ENCODE results near the gene STON1.
A peak's percentile ranks its signal among the peaks of the same experiment; 100 is the strongest.

STON1 gene

DNA sequence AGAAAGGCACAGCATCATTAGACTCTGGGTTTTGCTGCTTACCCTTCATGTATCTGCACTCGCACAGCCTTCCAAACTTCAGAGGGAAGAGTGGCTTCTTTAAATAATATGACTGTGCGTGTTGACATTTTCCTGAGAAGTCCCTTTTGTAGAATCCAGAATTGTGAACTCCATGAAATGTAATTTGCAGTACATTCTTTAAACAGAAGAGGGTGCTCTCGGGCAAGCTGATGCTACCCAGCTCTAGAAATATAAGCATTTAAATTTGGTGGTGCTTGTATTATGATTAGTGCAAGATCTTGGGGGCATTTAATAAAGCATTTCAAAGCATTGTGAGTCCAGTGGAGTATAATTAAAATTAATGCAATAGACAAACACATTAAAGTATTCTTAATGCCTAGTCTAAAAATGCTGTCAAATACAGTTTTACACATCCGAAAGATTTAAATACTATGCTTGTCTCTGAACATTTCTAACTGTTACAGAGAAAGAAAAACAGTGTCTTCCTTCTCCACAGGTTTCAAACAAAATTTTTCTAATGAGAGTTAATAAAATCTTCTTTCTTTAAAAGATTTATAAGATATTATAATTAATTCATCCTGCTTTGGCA, 70.4 kb downstream of the STON1 start:
- Histone ChIP-seq H3K27ac (replicated peaks; ENCODE audit: low read length) (no peak overlapping the region), H3K9ac (ENCODE audit: low read depth, low read length, poor library complexity) (no peak overlapping the region), H3K4me3 (ENCODE audit: low read length in 2 of 2) (no peak overlapping the region), H2BK120ac (ENCODE audit: low read depth, low read length) (no peak overlapping the region), H3K27me3 (ENCODE audit: control insufficient read depth in 3 of 3, insufficient read depth in 3 of 3, low read depth in 1 of 3, low read length in 3 of 3) (no peaks in the 10 kb centered on the region), H3K18ac (ENCODE audit: low read length) (no peak overlapping the region), H4K8ac (ENCODE audit: low read depth, low read length) (no peak overlapping the region), H3K4ac (ENCODE audit: low read length) (no peak overlapping the region), H3K4me2 (ENCODE audit: insufficient read depth, low read length, poor library complexity, severe bottlenecking) (no peak overlapping the region), H3K4me1 (ENCODE audit: control insufficient read depth in 2 of 2, insufficient read depth in 1 of 2, low read depth in 1 of 2, low read length in 2 of 2) (no peaks in the 10 kb centered on the region), H2BK12ac (ENCODE audit: low read length) (no peak overlapping the region), H2AK5ac (ENCODE audit: low read depth, low read length) (no peak overlapping the region), H3K36me3 (replicated peaks in 1 of 2; ENCODE audit: control insufficient read depth in 2 of 2, insufficient read depth in 2 of 2, low read length in 2 of 2) (peaks cover 0 to 15% of the 10 kb centered on the region in 2 donors), H3K79me1 (ENCODE audit: low read depth, low read length) (no peaks in the 10 kb centered on the region), H2BK5ac (ENCODE audit: low read length) (no peak overlapping the region), H2BK15ac (ENCODE audit: low read length) (no peak overlapping the region), H3K9me3 (replicated peaks in 1 of 2; ENCODE audit: control insufficient read depth in 2 of 2, insufficient read depth in 1 of 2, low read depth in 1 of 2, low read length in 2 of 2) (no peaks in the 10 kb centered on the region), H3K14ac (ENCODE audit: low read length) (no peak overlapping the region), H4K91ac (ENCODE audit: low read depth, low read length, poor library complexity) (no peak overlapping the region), H2AFZ (ENCODE audit: low read length) (no peak overlapping the region), H3K23ac (ENCODE audit: low read depth, low read length, poor library complexity) (no peak overlapping the region)
- DNase-seq (ENCODE audit: low spot score): peak; percentile 35
- no CpG with 5 or more reads among the region's 4 CpGs for WGBS, 2 donors (ENCODE audit: extremely low coverage in 2 of 2, insufficient read length in 2 of 2, insufficient replicate concordance in 1 of 2)

DNA sequence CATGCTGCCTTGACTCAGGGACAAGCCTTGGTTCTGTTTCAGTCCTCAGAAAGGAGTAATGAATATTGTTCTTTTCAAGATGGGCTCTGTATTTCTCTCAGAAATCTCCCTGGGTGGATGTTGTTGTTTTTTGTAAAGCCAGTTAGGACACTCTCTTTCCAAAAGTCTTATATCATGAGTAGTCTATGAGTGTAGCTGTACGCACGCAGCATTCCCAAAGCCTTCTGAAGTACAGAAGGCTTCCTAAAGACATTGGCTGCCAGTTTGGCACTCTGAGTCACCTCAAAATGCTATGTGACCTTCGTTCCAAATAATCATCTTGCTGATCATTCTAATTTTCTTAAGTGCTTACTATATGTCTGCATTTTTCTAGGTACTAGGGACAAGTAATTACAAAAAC, 71.0 kb downstream of the STON1 start:
- no peaks in the 10 kb centered on the region for H3K9me3 ChIP-seq (replicated peaks in 1 of 2; ENCODE audit: control insufficient read depth in 2 of 2, insufficient read depth in 1 of 2, low read depth in 1 of 2, low read length in 2 of 2)
- H3K4ac ChIP-seq (ENCODE audit: low read length): no peak overlapping the region
- H3K18ac ChIP-seq (ENCODE audit: low read length): no peak overlapping the region
- H3K79me1 ChIP-seq (ENCODE audit: low read depth, low read length): no peaks in the 10 kb centered on the region
- no peak overlapping the region for H3K9ac ChIP-seq (ENCODE audit: low read depth, low read length, poor library complexity)
- H3K36me3 ChIP-seq (replicated peaks in 1 of 2; ENCODE audit: control insufficient read depth in 2 of 2, insufficient read depth in 2 of 2, low read length in 2 of 2): peaks cover 0 to 9% of the 10 kb centered on the region in 2 donors
- H3K27ac ChIP-seq (replicated peaks; ENCODE audit: low read length): no peak overlapping the region
- H3K14ac ChIP-seq (ENCODE audit: low read length): no peak overlapping the region
- H2BK12ac ChIP-seq (ENCODE audit: low read length): no peak overlapping the region
- no peak overlapping the region for H2AK5ac ChIP-seq (ENCODE audit: low read depth, low read length)
- no peaks in the 10 kb centered on the region for H3K4me1 ChIP-seq (ENCODE audit: control insufficient read depth in 2 of 2, insufficient read depth in 1 of 2, low read depth in 1 of 2, low read length in 2 of 2)
- no peak overlapping the region for H2AFZ ChIP-seq (ENCODE audit: low read length)
- H2BK15ac ChIP-seq (ENCODE audit: low read length): no peak overlapping the region
- H3K27me3 ChIP-seq (ENCODE audit: control insufficient read depth in 3 of 3, insufficient read depth in 3 of 3, low read depth in 1 of 3, low read length in 3 of 3): no peaks in the 10 kb centered on the region
- H2BK120ac ChIP-seq (ENCODE audit: low read depth, low read length): no peak overlapping the region
- H3K23ac ChIP-seq (ENCODE audit: low read depth, low read length, poor library complexity): no peak overlapping the region
- H2BK5ac ChIP-seq (ENCODE audit: low read length): no peak overlapping the region
- DNase-seq (ENCODE audit: low spot score): no peak
- no peak overlapping the region for H4K8ac ChIP-seq (ENCODE audit: low read depth, low read length)
- no peak overlapping the region for H3K4me3 ChIP-seq (ENCODE audit: low read length in 2 of 2)
- WGBS, 2 donors (ENCODE audit: extremely low coverage in 2 of 2, insufficient read length in 2 of 2, insufficient replicate concordance in 1 of 2): no CpG with 5 or more reads among the region's 3 CpGs
- H3K4me2 ChIP-seq (ENCODE audit: insufficient read depth, low read length, poor library complexity, severe bottlenecking): no peak overlapping the region
- H4K91ac ChIP-seq (ENCODE audit: low read depth, low read length, poor library complexity): no peak overlapping the region

DNA sequence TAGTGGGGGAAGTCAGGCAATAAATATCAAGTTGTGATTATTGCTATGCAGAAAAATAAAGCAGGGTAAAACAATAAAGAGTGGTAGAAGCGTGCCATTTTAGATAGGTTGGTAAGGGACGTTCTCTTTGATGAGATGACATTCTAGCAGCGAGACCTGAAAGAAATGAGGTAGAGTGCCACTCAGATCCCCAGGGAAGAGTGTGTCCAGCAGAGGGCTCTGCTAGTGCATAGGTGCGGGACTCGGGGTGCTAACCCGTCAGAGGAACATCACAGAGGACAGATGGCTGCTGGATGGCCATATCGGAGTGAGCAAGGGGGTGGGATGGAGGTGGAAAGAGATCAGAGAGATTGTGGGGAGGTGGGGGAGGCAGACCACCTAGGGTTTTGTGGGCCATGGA, 71.4 kb downstream of the STON1 start:
- no peak overlapping the region for H3K27ac ChIP-seq (replicated peaks; ENCODE audit: low read length)
- H3K4me1 ChIP-seq (ENCODE audit: control insufficient read depth in 2 of 2, insufficient read depth in 1 of 2, low read depth in 1 of 2, low read length in 2 of 2): no peaks in the 10 kb centered on the region
- no peak overlapping the region for H2BK5ac ChIP-seq (ENCODE audit: low read length)
- no peak overlapping the region for H2BK12ac ChIP-seq (ENCODE audit: low read length)
- no peak overlapping the region for H4K91ac ChIP-seq (ENCODE audit: low read depth, low read length, poor library complexity)
- H2AFZ ChIP-seq (ENCODE audit: low read length): no peak overlapping the region
- H3K23ac ChIP-seq (ENCODE audit: low read depth, low read length, poor library complexity): no peak overlapping the region
- no peak overlapping the region for H2AK5ac ChIP-seq (ENCODE audit: low read depth, low read length)
- peaks cover 0 to 9% of the 10 kb centered on the region in 2 donors for H3K36me3 ChIP-seq (replicated peaks in 1 of 2; ENCODE audit: control insufficient read depth in 2 of 2, insufficient read depth in 2 of 2, low read length in 2 of 2)
- H3K4ac ChIP-seq (ENCODE audit: low read length): no peak overlapping the region
- H3K18ac ChIP-seq (ENCODE audit: low read length): no peak overlapping the region
- no peak overlapping the region for H4K8ac ChIP-seq (ENCODE audit: low read depth, low read length)
- H3K27me3 ChIP-seq (ENCODE audit: control insufficient read depth in 3 of 3, insufficient read depth in 3 of 3, low read depth in 1 of 3, low read length in 3 of 3): no peaks in the 10 kb centered on the region
- H2BK15ac ChIP-seq (ENCODE audit: low read length): no peak overlapping the region
- H3K9ac ChIP-seq (ENCODE audit: low read depth, low read length, poor library complexity): no peak overlapping the region
- no peak overlapping the region for H2BK120ac ChIP-seq (ENCODE audit: low read depth, low read length)
- no peak overlapping the region for H3K4me3 ChIP-seq (ENCODE audit: low read length in 2 of 2)
- no peaks in the 10 kb centered on the region for H3K9me3 ChIP-seq (replicated peaks in 1 of 2; ENCODE audit: control insufficient read depth in 2 of 2, insufficient read depth in 1 of 2, low read depth in 1 of 2, low read length in 2 of 2)
- H3K4me2 ChIP-seq (ENCODE audit: insufficient read depth, low read length, poor library complexity, severe bottlenecking): no peak overlapping the region
- no peak overlapping the region for H3K14ac ChIP-seq (ENCODE audit: low read length)
- no CpG with 5 or more reads among the region's 7 CpGs for WGBS, 2 donors (ENCODE audit: extremely low coverage in 2 of 2, insufficient read length in 2 of 2, insufficient replicate concordance in 1 of 2)
- DNase-seq (ENCODE audit: low spot score): no peak
- H3K79me1 ChIP-seq (ENCODE audit: low read depth, low read length): no peaks in the 10 kb centered on the region

DNA sequence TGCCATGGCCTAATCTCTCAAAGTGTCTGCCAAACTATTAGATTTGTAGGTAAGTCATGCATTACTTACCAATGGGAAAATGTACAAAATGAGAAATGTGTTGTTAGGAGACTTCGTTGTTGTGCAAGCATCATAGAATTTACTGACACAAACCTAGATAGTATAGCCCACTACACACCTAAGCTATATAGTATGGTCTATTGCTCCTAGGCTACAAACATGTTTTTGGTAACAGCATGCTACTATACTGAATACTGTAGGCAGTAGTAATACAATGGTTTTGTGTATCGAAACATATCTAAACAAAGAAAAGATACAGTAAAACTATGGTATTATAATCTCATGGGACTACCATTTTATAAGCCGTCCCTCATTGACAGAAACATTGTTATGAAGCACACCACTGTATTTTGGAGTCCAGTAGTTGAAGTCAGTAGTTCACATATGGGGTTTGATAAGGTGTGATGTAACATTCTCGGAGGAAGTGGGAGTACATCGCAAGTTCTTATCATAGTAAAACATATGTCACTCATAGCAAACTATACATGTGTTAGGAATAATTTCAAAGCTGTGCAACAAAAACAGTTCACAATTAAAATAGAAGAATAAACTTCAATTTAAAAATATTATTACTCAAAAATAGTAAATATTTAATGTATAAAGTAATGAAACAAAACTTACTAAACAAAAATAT, 75.7 kb downstream of the STON1 start:
- no peaks in the 10 kb centered on the region for H3K79me1 ChIP-seq (ENCODE audit: low read depth, low read length)
- no peak overlapping the region for H3K4ac ChIP-seq (ENCODE audit: low read length)
- H3K4me1 ChIP-seq (ENCODE audit: control insufficient read depth in 2 of 2, insufficient read depth in 1 of 2, low read depth in 1 of 2, low read length in 2 of 2): no peaks in the 10 kb centered on the region
- no peak overlapping the region for H2BK5ac ChIP-seq (ENCODE audit: low read length)
- H3K9me3 ChIP-seq (replicated peaks in 1 of 2; ENCODE audit: control insufficient read depth in 2 of 2, insufficient read depth in 1 of 2, low read depth in 1 of 2, low read length in 2 of 2): no peaks in the 10 kb centered on the region
- H3K27me3 ChIP-seq (ENCODE audit: control insufficient read depth in 3 of 3, insufficient read depth in 3 of 3, low read depth in 1 of 3, low read length in 3 of 3): no peaks in the 10 kb centered on the region
- no peak overlapping the region for H2BK15ac ChIP-seq (ENCODE audit: low read length)
- no peak overlapping the region for H4K91ac ChIP-seq (ENCODE audit: low read depth, low read length, poor library complexity)
- DNase-seq (ENCODE audit: low spot score): no peak
- no peak overlapping the region for H3K14ac ChIP-seq (ENCODE audit: low read length)
- H3K9ac ChIP-seq (ENCODE audit: low read depth, low read length, poor library complexity): no peak overlapping the region
- no peak overlapping the region for H3K23ac ChIP-seq (ENCODE audit: low read depth, low read length, poor library complexity)
- H2BK12ac ChIP-seq (ENCODE audit: low read length): no peak overlapping the region
- H2BK120ac ChIP-seq (ENCODE audit: low read depth, low read length): no peak overlapping the region
- no peak overlapping the region for H4K8ac ChIP-seq (ENCODE audit: low read depth, low read length)
- no peak overlapping the region for H3K4me3 ChIP-seq (ENCODE audit: low read length in 2 of 2)
- H2AK5ac ChIP-seq (ENCODE audit: low read depth, low read length): no peak overlapping the region
- H3K18ac ChIP-seq (ENCODE audit: low read length): no peak overlapping the region
- no peaks in the 10 kb centered on the region for H3K36me3 ChIP-seq (replicated peaks in 1 of 2; ENCODE audit: control insufficient read depth in 2 of 2, insufficient read depth in 2 of 2, low read length in 2 of 2)
- H3K27ac ChIP-seq (replicated peaks; ENCODE audit: low read length): no peak overlapping the region
- H3K4me2 ChIP-seq (ENCODE audit: insufficient read depth, low read length, poor library complexity, severe bottlenecking): no peak overlapping the region
- no peak overlapping the region for H2AFZ ChIP-seq (ENCODE audit: low read length)
- no CpG with 5 or more reads among the region's 5 CpGs for WGBS, 2 donors (ENCODE audit: extremely low coverage in 2 of 2, insufficient read length in 2 of 2, insufficient replicate concordance in 1 of 2)

Measured in neuronal stem cell (in vitro differentiated cells).